ENCODE results near the gene SLC52A3.
A peak's percentile ranks its signal among the peaks of the same experiment; 100 is the strongest.

SLC52A3 gene

DNA sequence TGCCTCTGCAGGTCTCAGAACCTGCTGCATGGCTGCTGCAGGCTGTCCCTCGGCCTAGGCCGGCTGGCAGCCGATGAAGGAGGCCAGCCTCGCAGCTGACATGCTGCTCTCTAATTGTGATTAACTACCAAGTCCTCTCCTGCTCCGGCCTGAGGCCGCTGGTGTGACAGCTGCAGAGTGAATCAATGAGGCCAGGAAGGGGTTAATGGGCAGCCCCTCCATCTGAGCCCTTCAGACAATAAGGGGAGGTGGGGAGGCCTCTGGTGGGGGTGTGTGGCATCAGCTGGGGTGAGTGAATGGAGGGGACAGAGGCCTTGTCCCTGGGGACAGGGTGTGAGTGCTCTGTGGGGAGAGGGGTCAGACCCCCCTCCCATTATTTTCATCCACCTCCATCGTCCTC is 34.4 kb downstream of the SLC52A3 start:
- in situ Hi-C loops (cut with HindIII; ENCODE audit: low sequenced_read_pairs), result no loop called here
- TF ChIP-seq, protein P1, sequence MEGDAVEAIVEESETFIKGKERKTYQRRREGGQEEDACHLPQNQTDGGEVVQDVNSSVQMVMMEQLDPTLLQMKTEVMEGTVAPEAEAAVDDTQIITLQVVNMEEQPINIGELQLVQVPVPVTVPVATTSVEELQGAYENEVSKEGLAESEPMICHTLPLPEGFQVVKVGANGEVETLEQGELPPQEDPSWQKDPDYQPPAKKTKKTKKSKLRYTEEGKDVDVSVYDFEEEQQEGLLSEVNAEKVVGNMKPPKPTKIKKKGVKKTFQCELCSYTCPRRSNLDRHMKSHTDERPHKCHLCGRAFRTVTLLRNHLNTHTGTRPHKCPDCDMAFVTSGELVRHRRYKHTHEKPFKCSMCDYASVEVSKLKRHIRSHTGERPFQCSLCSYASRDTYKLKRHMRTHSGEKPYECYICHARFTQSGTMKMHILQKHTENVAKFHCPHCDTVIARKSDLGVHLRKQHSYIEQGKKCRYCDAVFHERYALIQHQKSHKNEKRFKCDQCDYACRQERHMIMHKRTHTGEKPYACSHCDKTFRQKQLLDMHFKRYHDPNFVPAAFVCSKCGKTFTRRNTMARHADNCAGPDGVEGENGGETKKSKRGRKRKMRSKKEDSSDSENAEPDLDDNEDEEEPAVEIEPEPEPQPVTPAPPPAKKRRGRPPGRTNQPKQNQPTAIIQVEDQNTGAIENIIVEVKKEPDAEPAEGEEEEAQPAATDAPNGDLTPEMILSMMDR (IDR thresholded peaks at IDR 0.05; ENCODE audit: low read depth, low read length, missing control alignments), result no peak
- H3K4me3 ChIP-seq (ENCODE audit: low read depth, low read length), result no peak overlapping the region
- DNase-seq (ENCODE audit: low read depth), result no peak

DNA sequence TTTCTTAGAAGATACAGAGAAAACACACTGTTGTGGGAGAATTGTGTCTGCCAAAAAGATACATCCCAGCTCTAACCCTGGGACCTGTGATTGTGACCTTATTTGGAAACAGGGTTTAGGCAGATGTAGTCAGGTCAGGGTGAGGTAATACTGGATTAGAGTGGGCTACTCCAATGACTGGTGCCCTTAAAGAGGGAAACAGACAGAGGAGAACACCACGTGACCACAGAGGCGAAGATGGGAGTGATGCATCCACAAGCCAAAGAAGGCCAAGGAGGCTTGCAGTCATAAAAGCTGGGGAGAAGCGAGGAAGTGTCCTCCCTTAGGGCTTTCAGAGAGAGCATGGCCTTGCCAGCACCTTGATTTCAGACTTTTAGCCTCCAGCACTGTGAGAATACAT is 35.6 kb downstream of the SLC52A3 start:
- in situ Hi-C loops (cut with HindIII; ENCODE audit: low sequenced_read_pairs), result no loop called here
- no peak for DNase-seq (ENCODE audit: low read depth)

DNA sequence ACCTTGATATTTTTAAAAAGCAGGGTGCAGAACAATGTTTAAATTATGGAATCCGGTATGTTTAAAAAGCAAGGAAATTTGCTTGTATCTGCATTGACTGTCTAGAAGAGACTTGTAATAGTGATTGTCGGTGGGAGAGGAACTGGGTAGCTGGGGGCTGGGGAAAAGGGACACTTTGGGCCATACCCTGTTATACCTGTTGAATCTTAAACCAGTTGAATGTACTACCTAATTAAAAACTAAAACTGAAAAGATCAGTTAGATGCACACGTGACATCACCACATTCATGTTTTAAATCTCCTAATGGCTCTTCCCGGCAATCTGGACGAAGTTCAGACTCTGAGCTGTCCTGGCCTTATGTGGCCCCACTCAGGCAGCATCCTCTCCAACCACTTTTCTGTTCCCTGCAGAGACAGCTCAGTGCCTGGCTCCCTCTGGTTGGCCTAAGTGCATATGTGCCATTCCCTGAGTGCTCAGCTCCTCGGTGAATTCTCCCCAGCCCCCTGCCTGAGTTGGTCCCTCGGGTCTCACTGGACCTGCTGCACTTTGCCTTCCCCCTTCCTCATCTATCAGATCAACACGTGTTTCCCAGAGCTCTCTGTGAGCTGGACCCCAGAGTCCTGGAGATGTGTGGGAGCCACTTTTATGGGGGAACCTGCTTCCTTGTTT is 36.3 kb downstream of the SLC52A3 start:
- TF ChIP-seq, protein P1 (IDR thresholded peaks at IDR 0.05; ENCODE audit: low read depth, low read length, missing control alignments), result no peak
- in situ Hi-C loops (cut with HindIII; ENCODE audit: low sequenced_read_pairs), result no loop called here
- H3K4me3 ChIP-seq (ENCODE audit: low read depth, low read length), result no peak overlapping the region
- DNase-seq (ENCODE audit: low read depth), result no peak

More for the DNA sequence above, 35.6 kb downstream of the SLC52A3 start:
- TF ChIP-seq, protein P1 (IDR thresholded peaks at IDR 0.05; ENCODE audit: low read depth, low read length, missing control alignments), result no peak
- H3K4me3 ChIP-seq (ENCODE audit: low read depth, low read length), result no peak overlapping the region

DNA sequence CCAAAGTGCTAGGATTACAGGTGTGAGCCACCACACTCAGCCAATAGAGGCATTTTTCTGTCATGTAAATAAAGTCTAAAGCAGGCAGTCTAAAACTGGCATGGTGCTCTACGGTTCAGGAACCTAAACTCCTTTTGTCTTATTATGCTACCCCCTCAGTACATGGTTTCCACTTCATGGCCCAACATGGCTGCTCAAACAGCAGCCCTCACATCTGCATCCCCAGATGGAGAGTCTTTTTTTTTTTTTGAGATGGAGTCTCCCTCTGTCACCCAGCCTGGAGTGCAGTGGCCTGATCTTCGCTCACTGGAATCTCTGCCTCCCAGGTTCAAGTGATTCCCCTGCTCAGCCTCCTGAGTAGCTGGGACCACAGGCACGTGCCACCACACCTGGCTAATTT is 38.3 kb downstream of the SLC52A3 start:
- in situ Hi-C loops (cut with HindIII; ENCODE audit: low sequenced_read_pairs), result no loop called here
- TF ChIP-seq, protein P1 (IDR thresholded peaks at IDR 0.05; ENCODE audit: low read depth, low read length, missing control alignments), result no peak
- H3K4me3 ChIP-seq (ENCODE audit: low read depth, low read length), result no peak overlapping the region
- no peak for DNase-seq (ENCODE audit: low read depth)

DNA sequence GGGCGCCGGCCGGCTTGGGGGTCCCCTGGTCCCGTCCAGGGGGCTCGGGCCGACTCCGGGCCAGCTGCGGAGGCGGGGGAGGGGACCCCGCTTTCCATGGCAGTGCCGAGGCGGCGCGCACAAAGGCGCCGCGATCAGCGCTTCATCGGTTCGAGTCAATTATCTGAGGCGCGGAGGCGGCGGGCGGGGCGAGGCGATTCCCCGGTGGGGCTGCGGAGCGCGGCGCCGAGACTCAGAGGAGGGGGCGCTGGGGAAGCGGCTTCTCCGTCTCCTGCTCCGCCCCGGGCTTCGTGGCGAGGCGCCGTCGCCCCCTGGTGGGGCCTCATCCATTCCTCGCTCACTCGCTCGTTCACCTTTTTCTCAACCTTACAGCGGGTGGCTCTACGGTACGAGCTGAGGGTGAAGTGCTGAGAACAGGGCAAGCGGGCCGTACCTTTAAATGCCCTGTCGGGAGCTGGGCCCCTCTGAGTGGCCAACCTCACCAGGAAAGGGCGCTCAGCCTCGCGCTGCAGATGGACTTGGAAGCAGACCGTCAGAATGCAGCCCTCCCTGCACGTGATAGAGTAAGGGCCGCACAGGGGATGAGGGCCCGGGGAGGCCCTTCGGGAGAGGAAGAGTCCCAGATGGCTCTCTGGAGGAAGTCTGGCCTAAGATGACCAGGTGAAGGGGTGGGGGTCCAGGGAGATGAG is 39.9 kb downstream of the SLC52A3 start:
- DNase-seq (ENCODE audit: low read depth), result no peak
- H3K4me3 ChIP-seq (ENCODE audit: low read depth, low read length), result peak overlapping the region; percentile 27
- in situ Hi-C loops (cut with HindIII; ENCODE audit: low sequenced_read_pairs), result no loop called here
- TF ChIP-seq, protein P1 (IDR thresholded peaks at IDR 0.05; ENCODE audit: low read depth, low read length, missing control alignments), result peak; percentile 51

DNA sequence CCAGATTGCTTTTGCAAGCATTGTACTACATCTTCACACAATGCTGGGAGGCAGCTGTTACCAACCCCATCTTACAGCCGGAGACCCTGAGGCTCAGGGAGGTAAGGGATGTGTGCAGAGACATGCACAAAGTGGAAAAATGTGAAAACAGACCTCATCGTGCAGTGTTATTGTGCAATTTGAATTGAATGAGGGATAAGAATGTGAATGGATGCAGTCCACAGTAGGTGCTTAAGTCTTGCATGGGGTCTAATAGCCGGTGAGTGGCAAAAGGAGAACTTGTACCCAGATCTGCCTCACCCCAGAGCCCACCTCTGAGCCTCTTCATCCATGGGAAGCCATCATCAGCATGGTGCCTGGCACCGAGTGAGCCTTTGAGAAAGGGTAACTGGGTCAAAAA is 42.1 kb downstream of the SLC52A3 start:
- no peak overlapping the region for H3K4me3 ChIP-seq (ENCODE audit: low read depth, low read length)
- in situ Hi-C loops (cut with HindIII; ENCODE audit: low sequenced_read_pairs), result no loop called here
- DNase-seq (ENCODE audit: low read depth), result no peak
- TF ChIP-seq, protein P1 (IDR thresholded peaks at IDR 0.05; ENCODE audit: low read depth, low read length, missing control alignments), result no peak
